Chondrocyte (in vitro differentiated cells): ENCODE measurements around the gene SLC9A9. TPM values are rescaled to one million over a fixed set of nuclear protein-coding genes. Genes with fewer than 3 reads are reported as not detected.

Source experiments
- DNase-seq: peaks from one replicate; pipeline ENCODE4 v3.0.0; 2021; ENCODE audit warnings: mixed read lengths, low spot score
- H3K27ac Mint-ChIP-seq: one replicate; pipeline ENCODE4 v1.8.0; 2021; ENCODE audit warnings: mild to moderate bottlenecking, moderate library complexity, mixed read lengths; ENCODE audit not compliant: unreplicated experiment
- H3K27me3 Mint-ChIP-seq: 2 replicates; pipeline ENCODE4 v1.8.0; 2021; ENCODE audit warnings: low read depth, mixed read lengths
- H3K36me3 Mint-ChIP-seq: 2 replicates; pipeline ENCODE4 v1.8.0; 2021; ENCODE audit warnings: low read depth, mixed read lengths
- H3K4me1 Mint-ChIP-seq: 2 replicates; pipeline ENCODE4 v1.8.0; 2021; ENCODE audit warnings: low read depth, mild to moderate bottlenecking, mixed read lengths
- H3K4me3 Mint-ChIP-seq: one replicate; pipeline ENCODE4 v1.8.0; 2021; ENCODE audit warnings: mild to moderate bottlenecking, moderate library complexity, mixed read lengths; ENCODE audit not compliant: unreplicated experiment
- H3K9me3 Mint-ChIP-seq: 2 replicates; pipeline ENCODE4 v1.8.0; 2021; ENCODE audit warnings: low read depth, mixed read lengths
- CTCF ChIP-seq: fragments of 200-600 bp; sonication (generic); IDR thresholded peaks from 2 replicates; pipeline ENCODE4 v1.5.0; 2021; ENCODE audit warnings: antibody characterized with exemption, mild to moderate bottlenecking, moderate library complexity
- total RNA-seq: library from RNA; stranded (reverse); gene quantifications from 3 replicates; pipeline ENCODE4 v1.2.1, GENCODE V29; 2021

SLC9A9 gene
- total RNA-seq, 1 donor from 2014 or later = 2.6 TPM

GRCh38 chr3:143367171-143367570, 481.1 kb downstream of the SLC9A9 start:
- Mint-ChIP-seq H3K36me3 (peaks cover 2% of the 10 kb centered on the region), H3K4me1 (peaks cover 27% of the 10 kb centered on the region), H3K27ac (no peak overlapping the region), H3K4me3 (no peak overlapping the region), H3K27me3 (no peaks in the 10 kb centered on the region), H3K9me3 (no peaks in the 10 kb centered on the region)
- DNase-seq = no peak
- TF ChIP-seq CTCF = no peak

GRCh38 chr3:143366672-143367071, 481.6 kb downstream of the SLC9A9 start:
- no peak for DNase-seq
- no peaks in the 10 kb centered on the region for H3K27me3 Mint-ChIP-seq
- H3K27ac Mint-ChIP-seq = no peak overlapping the region
- H3K4me1 Mint-ChIP-seq = peaks cover 27% of the 10 kb centered on the region
- TF ChIP-seq CTCF = no peak
- no peak overlapping the region for H3K4me3 Mint-ChIP-seq
- H3K9me3 Mint-ChIP-seq = no peaks in the 10 kb centered on the region
- peaks cover 2% of the 10 kb centered on the region for H3K36me3 Mint-ChIP-seq

- no peaks in the 10 kb centered on the region for H3K27me3 Mint-ChIP-seq
- H3K4me3 Mint-ChIP-seq = no peak overlapping the region
- TF ChIP-seq CTCF = no peak
- H3K9me3 Mint-ChIP-seq = peaks cover 3% of the 10 kb centered on the region
- peaks cover 27% of the 10 kb centered on the region for H3K4me1 Mint-ChIP-seq
- H3K27ac Mint-ChIP-seq = no peak overlapping the region
- peaks cover 2% of the 10 kb centered on the region for H3K36me3 Mint-ChIP-seq
- DNase-seq = no peak
Measured at GRCh38 chr3:143363949-143364348, 484.3 kb downstream of the SLC9A9 start.

- Mint-ChIP-seq H3K27ac (no peak overlapping the region), H3K4me1 (peaks cover 28% of the 10 kb centered on the region), H3K4me3 (no peak overlapping the region), H3K27me3 (no peaks in the 10 kb centered on the region), H3K9me3 (peaks cover 3% of the 10 kb centered on the region), H3K36me3 (peaks cover 2% of the 10 kb centered on the region)
- no peak for DNase-seq
- no peak for TF ChIP-seq CTCF
Measured at GRCh38 chr3:143363276-143363675, 485.0 kb downstream of the SLC9A9 start.

- Mint-ChIP-seq H3K27me3 (no peaks in the 10 kb centered on the region), H3K4me3 (no peak overlapping the region), H3K9me3 (peaks cover 3% of the 10 kb centered on the region), H3K27ac (no peak overlapping the region), H3K36me3 (peaks cover 2% of the 10 kb centered on the region), H3K4me1 (peaks cover 22% of the 10 kb centered on the region)
- DNase-seq = no peak
- TF ChIP-seq CTCF = no peak
Measured at GRCh38 chr3:143362115-143362991, 485.9 kb downstream of the SLC9A9 start.
